ENCODE data around the gene ADGRV1. TPM values are rescaled to one million over a fixed set of nuclear protein-coding genes. Genes with fewer than 3 reads are reported as not detected.

ADGRV1 gene, protein sequence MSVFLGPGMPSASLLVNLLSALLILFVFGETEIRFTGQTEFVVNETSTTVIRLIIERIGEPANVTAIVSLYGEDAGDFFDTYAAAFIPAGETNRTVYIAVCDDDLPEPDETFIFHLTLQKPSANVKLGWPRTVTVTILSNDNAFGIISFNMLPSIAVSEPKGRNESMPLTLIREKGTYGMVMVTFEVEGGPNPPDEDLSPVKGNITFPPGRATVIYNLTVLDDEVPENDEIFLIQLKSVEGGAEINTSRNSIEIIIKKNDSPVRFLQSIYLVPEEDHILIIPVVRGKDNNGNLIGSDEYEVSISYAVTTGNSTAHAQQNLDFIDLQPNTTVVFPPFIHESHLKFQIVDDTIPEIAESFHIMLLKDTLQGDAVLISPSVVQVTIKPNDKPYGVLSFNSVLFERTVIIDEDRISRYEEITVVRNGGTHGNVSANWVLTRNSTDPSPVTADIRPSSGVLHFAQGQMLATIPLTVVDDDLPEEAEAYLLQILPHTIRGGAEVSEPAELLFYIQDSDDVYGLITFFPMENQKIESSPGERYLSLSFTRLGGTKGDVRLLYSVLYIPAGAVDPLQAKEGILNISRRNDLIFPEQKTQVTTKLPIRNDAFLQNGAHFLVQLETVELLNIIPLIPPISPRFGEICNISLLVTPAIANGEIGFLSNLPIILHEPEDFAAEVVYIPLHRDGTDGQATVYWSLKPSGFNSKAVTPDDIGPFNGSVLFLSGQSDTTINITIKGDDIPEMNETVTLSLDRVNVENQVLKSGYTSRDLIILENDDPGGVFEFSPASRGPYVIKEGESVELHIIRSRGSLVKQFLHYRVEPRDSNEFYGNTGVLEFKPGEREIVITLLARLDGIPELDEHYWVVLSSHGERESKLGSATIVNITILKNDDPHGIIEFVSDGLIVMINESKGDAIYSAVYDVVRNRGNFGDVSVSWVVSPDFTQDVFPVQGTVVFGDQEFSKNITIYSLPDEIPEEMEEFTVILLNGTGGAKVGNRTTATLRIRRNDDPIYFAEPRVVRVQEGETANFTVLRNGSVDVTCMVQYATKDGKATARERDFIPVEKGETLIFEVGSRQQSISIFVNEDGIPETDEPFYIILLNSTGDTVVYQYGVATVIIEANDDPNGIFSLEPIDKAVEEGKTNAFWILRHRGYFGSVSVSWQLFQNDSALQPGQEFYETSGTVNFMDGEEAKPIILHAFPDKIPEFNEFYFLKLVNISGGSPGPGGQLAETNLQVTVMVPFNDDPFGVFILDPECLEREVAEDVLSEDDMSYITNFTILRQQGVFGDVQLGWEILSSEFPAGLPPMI (N-terminal part only)
- polyA plus RNA-seq, result 31.7 and 36.2 TPM in 2 replicates

GRCh38 chr5:90558344-90559192, at the start of gene ADGRV1:
Gene ADGRV1, plus strand, starts transcription at chr5:90558797. Its CDS starts 99 bp downstream, at chr5:90558896.

GRCh38 chr5:90529194-90529938, 29.2 kb upstream of the ADGRV1 start, which contains the start of gene LYSMD3:
Gene LYSMD3, minus strand, starts transcription at chr5:90529584. Its CDS starts 4,295 bp downstream, at chr5:90525289.

Other genes starting within 250 kb of the ADGRV1 start
- 63.4 and 70.8 TPM in 2 replicates for gene CETN3, start 149.0 kb upstream of the ADGRV1 start, polyA plus RNA-seq
- gene MBLAC2, start 84.0 kb upstream of the ADGRV1 start, polyA plus RNA-seq, result 4.6 and 6.1 TPM in 2 replicates
- gene POLR3G, start 83.9 kb upstream of the ADGRV1 start, polyA plus RNA-seq, result 6.1 and 6.2 TPM in 2 replicates
- 12.0 and 12.6 TPM in 2 replicates for gene LYSMD3, start 29.2 kb upstream of the ADGRV1 start, polyA plus RNA-seq